22Rv1 (cell line): Measurements from ENCODE around the gene TSPAN14.

Experiments
- H3K27ac ChIP-seq: fragments of 450-650 bp; 2 replicates; pipeline ENCODE4 v1.5.1; 2017
- CTCF ChIP-seq: fragments of 450-650 bp; IDR thresholded peaks from 2 replicates; pipeline ENCODE4 v1.5.1; 2017; ENCODE audit warnings: mild to moderate bottlenecking
- ZFX ChIP-seq: fragments of 450-650 bp; IDR thresholded peaks from 2 replicates; pipeline ENCODE4 v1.6.1; 2017; ENCODE audit warnings: antibody characterized with exemption, borderline replicate concordance

TSPAN14 gene

GRCh38 chr10:80487791-80488538, 33.9 kb downstream of the TSPAN14 start:
- TF ChIP-seq ZFX (no peak), CTCF (no peak)
- no peak overlapping the region for H3K27ac ChIP-seq

GRCh38 chr10:80488539-80489066, 34.5 kb downstream of the TSPAN14 start:
- TF ChIP-seq CTCF (no peak), ZFX (no peak)
- H3K27ac ChIP-seq = no peak overlapping the region

GRCh38 chr10:80489371-80490112, 35.4 kb downstream of the TSPAN14 start:
- H3K27ac ChIP-seq = no peak overlapping the region
- TF ChIP-seq CTCF (no peak), ZFX (no peak)

GRCh38 chr10:80491251-80492102, 37.4 kb downstream of the TSPAN14 start:
- TF ChIP-seq ZFX (no peak), CTCF (no peak)
- H3K27ac ChIP-seq = no peak overlapping the region

- no peak overlapping the region for H3K27ac ChIP-seq
Observed at GRCh38 chr10:80492848-80493521, 38.9 kb downstream of the TSPAN14 start.

More at GRCh38 chr10:80492848-80493521, 38.9 kb downstream of the TSPAN14 start:
- no peak for TF ChIP-seq CTCF
- no peak for TF ChIP-seq ZFX
